ENCODE measurements around the gene XPNPEP3. TPM values are rescaled to one million over a fixed set of nuclear protein-coding genes. Genes with fewer than 3 reads are reported as not detected.

Gene XPNPEP3
- total RNA-seq, 4 donors from 2014 or later: 10.0 to 19.5 (median 14.6) TPM

GRCh38 chr22:40951795-40952605, 95.1 kb downstream of the XPNPEP3 start:
- Histone ChIP-seq H3K27ac (peak overlapping the region; percentile 95), H3K9me3 (no peaks in the 10 kb centered on the region), H3K27me3 (no peaks in the 10 kb centered on the region), H3K4me3 (peak overlapping the region; percentile 73), H3K4me1 (peaks cover 41% of the 10 kb centered on the region), H3K36me3 (peaks cover 14% of the 10 kb centered on the region)
- 5% methylated on average over 21 of the region's 21 CpGs for WGBS
- DNase-seq (ENCODE audit: low spot score in 2 of 2): no peak
- TF ChIP-seq EP300 (IDR thresholded peaks at IDR 0.05) (no peak), POLR2A (IDR thresholded peaks at IDR 0.05) (no peak), POLR2AphosphoS5 (IDR thresholded peaks at IDR 0.05) (no peak), CTCF (IDR thresholded peaks at IDR 0.05) (no peak)

- TF ChIP-seq POLR2A (IDR thresholded peaks at IDR 0.05) (no peak), EP300 (IDR thresholded peaks at IDR 0.05) (no peak), POLR2AphosphoS5 (IDR thresholded peaks at IDR 0.05) (no peak), CTCF (IDR thresholded peaks at IDR 0.05) (no peak)
- 59% methylated on average over 2 of the region's 2 CpGs for WGBS
- DNase-seq (ENCODE audit: low spot score in 2 of 2): no peak
- Histone ChIP-seq H3K27ac (no peak overlapping the region), H3K4me3 (no peak overlapping the region), H3K27me3 (no peaks in the 10 kb centered on the region), H3K9me3 (no peaks in the 10 kb centered on the region), H3K36me3 (peaks cover 24% of the 10 kb centered on the region), H3K4me1 (peaks cover 41% of the 10 kb centered on the region)
Measured at GRCh38 chr22:40953471-40953870, 96.5 kb downstream of the XPNPEP3 start.

- Histone ChIP-seq H3K4me1 (peaks cover 41% of the 10 kb centered on the region), H3K9me3 (no peaks in the 10 kb centered on the region), H3K36me3 (peaks cover 29% of the 10 kb centered on the region), H3K4me3 (no peak overlapping the region), H3K27ac (no peak overlapping the region), H3K27me3 (no peaks in the 10 kb centered on the region)
- 57% methylated on average over 4 of the region's 4 CpGs for WGBS
- TF ChIP-seq EP300 (IDR thresholded peaks at IDR 0.05): no peak
- no peak for TF ChIP-seq CTCF (IDR thresholded peaks at IDR 0.05)
- no peak for TF ChIP-seq POLR2A (IDR thresholded peaks at IDR 0.05)
- no peak for TF ChIP-seq POLR2AphosphoS5 (IDR thresholded peaks at IDR 0.05)
- DNase-seq (ENCODE audit: low spot score in 2 of 2): no peak
Measured at GRCh38 chr22:40954113-40954512, 97.2 kb downstream of the XPNPEP3 start.

GRCh38 chr22:40955571-40955970, 98.6 kb downstream of the XPNPEP3 start:
- no peak for TF ChIP-seq POLR2A (IDR thresholded peaks at IDR 0.05)
- H3K4me1 ChIP-seq: peaks cover 30% of the 10 kb centered on the region
- no peak overlapping the region for H3K27ac ChIP-seq
- H3K9me3 ChIP-seq: no peaks in the 10 kb centered on the region
- WGBS: 65% methylated on average over 3 of the region's 3 CpGs
- H3K36me3 ChIP-seq: peaks cover 42% of the 10 kb centered on the region
- no peak for DNase-seq (ENCODE audit: low spot score in 2 of 2)
- no peaks in the 10 kb centered on the region for H3K27me3 ChIP-seq
- H3K4me3 ChIP-seq: no peak overlapping the region

GRCh38 chr22:40957601-40958000, 100.7 kb downstream of the XPNPEP3 start:
- 90% methylated on average over 7 of the region's 7 CpGs for WGBS
- H3K27ac ChIP-seq: no peak overlapping the region

More at GRCh38 chr22:40957601-40958000, 100.7 kb downstream of the XPNPEP3 start:
- TF ChIP-seq CTCF (IDR thresholded peaks at IDR 0.05): no peak
- no peak for TF ChIP-seq EP300 (IDR thresholded peaks at IDR 0.05)
- no peak for TF ChIP-seq POLR2AphosphoS5 (IDR thresholded peaks at IDR 0.05)
- TF ChIP-seq POLR2A (IDR thresholded peaks at IDR 0.05): no peak
- no peak for DNase-seq (ENCODE audit: low spot score in 2 of 2)
- Histone ChIP-seq H3K36me3 (peaks cover 57% of the 10 kb centered on the region), H3K4me1 (peaks cover 23% of the 10 kb centered on the region), H3K27me3 (no peaks in the 10 kb centered on the region), H3K9me3 (no peaks in the 10 kb centered on the region), H3K4me3 (no peak overlapping the region)

Data from suprapubic skin (tissue), 4 donors.